Stimulated activated CD4-positive, alpha-beta T cell treated with anti-CD3 and anti-CD28 coated beads, Interleukin-2, amount 100 ng/mL, for 48 hours (primary cell): ENCODE measurements around the gene CHTF8.
"Not testable (repeated sequence)": the region's sequence is repeated elsewhere in the genome, so short reads cannot be mapped to it uniquely, and the experiment has no call there.

Experiments
- DNase-seq, 2 donors: peaks; one replicate each; pipeline ENCODE4 v3.0.0-alpha.2; 2020

CHTF8 gene

DNA sequence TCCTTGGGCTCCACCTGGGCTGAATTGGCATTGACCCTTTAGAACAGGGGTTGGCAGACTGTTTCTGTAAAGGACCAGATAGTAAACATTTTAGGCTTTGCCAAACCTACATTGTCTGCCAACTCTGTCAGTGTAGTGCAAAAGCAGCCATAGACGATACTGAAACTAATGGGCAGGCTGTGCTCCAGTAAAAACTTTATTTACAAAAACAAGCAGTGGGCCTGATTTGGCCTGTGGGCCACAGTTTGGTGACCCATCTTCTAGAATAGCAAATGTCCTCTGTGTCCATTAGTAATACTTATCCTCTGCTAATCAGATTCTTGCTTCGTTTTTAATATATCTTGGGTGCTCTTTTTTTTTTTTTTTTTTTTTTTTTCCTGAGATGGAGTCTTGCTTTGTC, 6.2 kb upstream of the CHTF8 start:
- no peak for DNase-seq

DNA sequence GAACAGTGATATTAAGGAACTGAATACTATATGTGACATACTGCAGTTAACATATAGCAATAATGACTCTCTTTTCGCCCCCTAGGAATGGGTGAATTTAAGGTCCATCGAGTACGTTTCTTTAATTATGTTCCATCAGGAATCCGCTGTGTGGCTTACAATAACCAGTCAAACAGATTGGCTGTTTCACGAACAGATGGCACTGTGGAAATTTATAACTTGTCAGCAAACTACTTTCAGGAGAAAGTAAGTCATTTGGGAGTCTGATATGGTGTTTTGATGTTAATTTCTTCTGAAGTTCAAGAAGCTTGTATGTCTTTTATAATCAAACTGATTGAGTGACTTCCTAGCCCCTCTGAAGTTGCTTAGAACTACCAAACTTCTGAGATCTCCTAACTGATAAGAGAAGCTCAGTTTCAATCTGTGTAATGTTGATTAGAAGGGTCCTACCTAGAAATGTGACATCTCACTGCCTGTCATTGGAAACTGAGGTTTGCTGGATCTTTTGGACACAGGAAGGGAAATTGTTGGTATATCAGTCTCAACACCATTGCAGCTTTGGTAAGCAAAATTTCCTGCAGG, 1.1 kb upstream of the CHTF8 start:
- no peak for DNase-seq

DNA sequence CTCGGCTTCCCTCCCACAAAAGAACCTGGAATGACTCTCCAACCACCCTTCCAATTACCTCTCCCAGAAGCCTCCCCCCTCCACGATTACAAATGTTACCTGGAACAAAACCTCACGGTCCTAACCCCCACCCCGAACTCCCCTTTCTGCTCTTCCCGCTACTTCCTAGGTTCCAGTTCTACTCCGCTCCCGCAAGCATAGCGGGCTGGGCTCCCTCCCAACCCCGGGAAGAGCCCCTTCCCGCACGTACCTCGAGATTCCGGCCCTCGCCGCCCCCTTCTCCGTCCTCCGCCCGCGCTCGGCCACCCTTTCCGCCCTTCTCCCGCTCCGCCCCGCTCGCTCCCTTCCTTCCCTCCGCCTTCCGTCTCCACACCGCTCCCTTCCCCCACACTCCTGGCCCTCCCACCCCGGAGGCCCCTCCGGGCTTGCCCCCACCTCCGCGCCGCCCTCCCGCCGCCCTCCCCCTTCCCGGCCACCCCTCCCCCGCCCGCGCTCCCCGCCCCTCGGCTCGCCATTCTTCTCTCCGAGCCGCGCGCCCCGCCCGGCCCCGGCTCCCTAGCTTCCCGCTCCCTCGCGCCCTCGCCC, 457 bp downstream of the CHTF8 start:
- peak; percentile 64 to 67 for DNase-seq

DNA sequence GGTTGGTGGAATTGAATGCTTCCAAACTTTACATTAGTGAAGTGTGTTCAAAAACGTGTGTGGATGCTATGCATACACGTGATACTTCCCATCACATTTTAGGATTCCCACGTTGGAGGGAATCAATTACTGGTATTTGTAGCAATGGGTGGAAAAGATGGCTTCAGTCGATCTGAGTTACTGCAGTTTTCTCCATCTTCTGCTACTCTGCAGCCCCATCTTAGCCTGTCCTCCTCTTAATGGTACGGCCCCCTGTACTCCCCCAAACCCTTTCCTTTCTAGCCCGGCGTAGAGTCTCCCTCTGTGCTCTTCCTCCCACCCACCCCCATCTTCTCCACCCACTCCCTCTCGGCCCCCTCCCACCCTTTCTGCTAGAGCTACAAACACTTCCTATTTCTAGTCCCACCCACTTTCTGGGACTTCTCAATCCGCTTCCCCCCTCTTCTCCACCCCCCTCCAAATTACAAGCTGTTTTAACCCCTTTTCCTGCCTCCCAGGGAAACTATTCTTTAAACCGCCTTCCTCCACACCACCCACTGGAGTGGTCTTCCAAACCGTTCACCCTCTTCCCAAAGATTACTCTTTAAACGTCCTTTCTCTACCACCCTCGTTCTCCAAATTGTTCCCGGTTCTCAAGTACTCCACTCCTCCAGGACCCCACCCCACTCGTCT, 1.1 kb downstream of the CHTF8 start:
- no peak for DNase-seq

GRCh38 chr16:69130461-69130860, 1.9 kb downstream of the CHTF8 start:
- DNase-seq: no peak

DNA sequence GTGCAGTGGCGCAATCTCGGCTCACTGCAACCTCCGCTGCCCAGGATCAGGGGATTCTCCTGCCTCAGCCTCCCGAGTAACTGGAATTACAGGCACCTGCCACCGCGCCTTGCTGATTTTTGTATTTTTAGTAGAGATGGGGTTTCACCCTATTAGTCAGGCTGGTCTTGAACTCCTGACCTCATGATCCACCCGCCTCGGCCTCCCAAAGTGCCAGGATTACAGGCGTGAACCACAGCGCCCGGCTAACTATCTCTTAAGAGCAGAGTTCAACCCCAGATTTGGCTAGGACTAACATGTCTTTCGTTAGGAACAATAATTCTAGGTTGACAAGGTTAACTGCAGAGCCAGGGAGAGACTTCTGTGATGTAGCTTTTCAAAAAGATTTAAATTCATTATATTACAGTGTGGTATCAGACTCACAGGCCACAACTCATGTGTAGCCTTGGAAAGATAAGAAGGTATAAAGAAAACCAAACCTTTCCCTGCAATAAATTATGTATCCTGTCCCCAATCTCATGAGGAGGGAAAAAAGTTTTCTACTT, 4.3 kb downstream of the CHTF8 start:
- no peak for DNase-seq

DNA sequence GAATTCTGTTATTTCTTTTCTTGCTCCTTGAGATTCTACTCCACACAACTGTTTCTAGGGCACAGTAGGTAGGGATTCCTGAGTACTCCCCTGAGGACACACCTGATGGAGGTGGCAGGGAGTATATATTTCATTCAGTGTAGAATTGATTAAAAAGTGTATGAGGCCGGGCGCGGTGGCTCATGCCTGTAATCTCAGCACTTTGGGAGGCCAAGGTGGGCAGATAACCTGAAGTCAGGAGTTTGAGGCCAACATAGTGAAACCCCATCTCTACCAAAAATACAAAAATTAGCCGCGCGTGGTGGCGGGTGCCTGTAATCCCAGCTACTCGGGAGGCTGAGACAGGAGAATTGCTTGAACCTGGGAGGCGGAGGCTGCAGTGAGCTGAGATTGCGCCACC, 5.6 kb downstream of the CHTF8 start:
- not testable (repeated sequence) for DNase-seq

DNA sequence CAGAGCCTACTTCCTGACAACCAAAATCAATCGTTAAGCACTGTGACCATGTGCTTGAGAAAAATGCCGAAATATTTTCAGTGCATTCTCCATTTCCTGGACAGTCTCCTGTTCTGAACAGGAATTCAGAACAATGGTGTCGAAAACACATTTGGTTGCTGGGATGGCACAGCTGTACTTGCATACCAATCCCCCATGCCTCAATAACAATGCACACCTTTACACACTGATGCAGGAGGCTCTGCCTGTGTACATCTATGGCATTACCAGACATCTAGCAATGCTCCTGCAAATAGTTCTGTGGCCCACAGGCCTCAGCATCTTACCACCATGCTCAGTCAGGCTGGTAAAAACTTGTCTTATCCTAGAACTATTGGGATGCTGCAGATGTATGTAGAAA, 6.2 kb downstream of the CHTF8 start:
- no peak for DNase-seq

DNA sequence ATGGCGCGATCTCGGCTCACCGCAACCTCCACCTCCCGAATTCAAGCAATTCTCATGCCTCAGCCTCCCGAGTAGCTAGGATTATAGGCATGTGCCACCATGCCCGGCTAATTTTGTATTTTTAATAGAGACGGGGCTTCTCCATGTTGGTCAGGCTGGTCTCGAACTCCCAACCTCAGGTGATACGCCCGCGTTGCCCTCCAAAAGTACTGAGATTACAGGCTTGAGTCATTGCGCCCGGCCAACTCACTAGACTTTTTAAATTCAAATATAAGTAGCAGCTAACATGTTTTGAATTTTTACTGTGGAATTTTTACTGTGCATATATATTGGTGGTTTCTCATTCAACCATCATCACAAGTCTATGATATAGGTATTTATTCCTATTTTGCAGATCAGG, 7.4 kb downstream of the CHTF8 start:
- not testable (repeated sequence) for DNase-seq

GRCh38 chr16:69124406-69124805, 8.0 kb downstream of the CHTF8 start:
- not testable (repeated sequence) for DNase-seq

DNA sequence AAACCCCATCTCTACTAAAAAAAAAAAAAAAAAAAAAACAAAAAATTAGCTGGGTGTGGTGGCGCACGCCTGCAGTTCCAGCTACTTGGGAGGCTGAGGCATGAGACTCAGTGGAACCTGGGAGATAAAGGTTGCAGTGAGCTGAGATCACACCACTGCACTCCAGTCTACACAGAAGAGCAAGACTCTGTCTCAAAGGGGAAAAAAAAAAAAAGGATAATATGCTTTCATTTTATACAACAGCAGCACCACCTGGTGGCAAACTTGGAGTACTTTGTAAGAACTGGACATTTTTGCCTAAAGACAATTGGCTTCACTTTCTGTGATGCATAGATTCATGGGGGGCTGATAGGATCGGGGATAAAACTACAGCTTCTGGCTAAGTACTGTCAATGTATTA, 8.5 kb downstream of the CHTF8 start:
- peak; percentile 49 to 50 for DNase-seq

GRCh38 chr16:69120096-69120664, 12.2 kb downstream of the CHTF8 start:
- no peak for DNase-seq

DNA sequence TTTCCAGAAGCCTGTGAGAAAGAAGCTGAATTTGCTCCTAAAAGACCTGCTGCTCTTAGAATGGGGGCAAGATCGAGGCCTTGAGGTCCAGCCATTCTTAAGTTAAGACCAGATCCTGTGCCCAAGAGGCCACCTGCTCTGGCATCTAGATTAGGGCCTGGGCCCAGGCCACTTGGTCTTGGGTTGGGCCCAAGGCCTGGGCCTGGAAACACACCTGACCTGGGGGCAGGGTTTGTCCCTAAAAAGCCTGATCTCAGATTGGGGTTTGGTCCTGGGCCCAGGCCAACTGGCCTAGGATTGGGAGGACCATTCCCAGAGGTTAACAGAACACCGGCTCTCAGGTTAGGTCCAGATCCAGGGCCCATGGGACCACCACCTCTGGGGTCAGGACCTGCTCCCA, 12.9 kb downstream of the CHTF8 start:
- no peak for DNase-seq

GRCh38 chr16:69118994-69119393, 13.4 kb downstream of the CHTF8 start:
- no peak for DNase-seq

DNA sequence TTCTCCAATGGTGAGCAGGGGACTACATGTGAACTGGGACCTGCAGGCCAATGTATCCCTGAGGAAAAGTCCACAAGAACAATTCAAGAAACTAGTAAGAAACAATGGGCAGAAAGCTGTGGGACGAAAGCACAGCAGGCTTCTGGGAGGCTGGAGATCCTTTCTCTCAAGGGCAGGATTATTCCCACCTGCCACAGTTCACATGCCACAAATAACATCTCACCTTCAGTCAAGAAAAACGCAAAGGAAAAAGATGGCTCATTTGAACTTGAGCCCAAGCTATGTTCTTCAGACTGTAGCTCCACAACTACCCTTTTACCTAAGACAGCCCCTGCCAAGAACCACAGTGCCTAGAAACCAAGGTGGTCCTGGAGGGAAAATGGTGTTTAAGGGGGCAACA, 13.9 kb downstream of the CHTF8 start:
- no peak for DNase-seq

DNA sequence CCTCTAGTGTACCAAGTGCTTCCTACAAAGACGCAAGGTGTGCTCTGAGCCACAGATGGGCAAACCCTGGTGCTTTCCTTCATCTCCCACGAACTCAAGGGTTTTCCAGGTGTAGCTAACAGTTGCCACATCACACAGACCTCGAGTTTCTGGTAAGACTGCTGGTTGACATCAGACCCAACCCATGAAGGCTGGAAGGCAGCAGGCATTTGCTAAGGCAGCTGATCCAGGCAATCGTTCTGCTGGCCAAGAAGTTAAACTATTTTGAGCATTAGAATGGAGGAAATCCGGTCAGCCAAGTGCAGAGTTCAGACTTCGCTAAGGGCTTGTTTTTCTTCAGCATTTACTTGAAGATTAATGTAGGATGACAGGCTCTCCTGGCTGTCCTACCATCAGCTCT, 15.5 kb downstream of the CHTF8 start:
- DNase-seq: no peak

DNA sequence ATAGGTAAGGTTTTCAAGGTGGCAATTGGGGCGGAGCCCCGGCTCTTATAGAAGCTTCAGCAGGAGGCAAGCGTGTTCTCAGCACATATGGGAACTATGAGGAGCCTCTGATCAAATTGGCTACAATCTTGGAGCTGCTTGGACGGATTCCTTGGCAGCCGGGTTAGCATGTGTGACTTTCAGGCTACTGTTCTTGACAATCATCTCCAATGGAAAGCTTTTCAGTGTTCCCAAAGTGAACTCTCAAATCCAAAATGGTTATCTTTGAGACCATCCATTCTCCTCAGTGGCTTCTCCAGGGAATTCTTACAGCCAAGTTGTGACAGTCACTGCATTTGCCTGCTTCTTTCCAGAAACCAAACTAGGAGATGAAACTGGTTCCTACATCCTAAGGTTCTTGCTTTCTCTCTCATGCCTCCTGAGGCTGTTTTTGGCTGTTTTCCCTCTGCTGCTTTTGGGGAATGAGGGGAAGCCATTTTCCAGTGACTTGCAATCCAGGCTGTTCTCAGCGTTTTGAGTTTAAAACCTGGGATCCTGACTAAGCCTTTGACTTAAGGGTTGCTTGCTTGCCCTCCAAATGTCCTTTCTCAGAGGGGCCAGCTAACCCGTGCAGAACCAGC, 16.0 kb downstream of the CHTF8 start:
- DNase-seq: no peak

GRCh38 chr16:69115837-69116236, 16.6 kb downstream of the CHTF8 start:
- no peak for DNase-seq

DNA sequence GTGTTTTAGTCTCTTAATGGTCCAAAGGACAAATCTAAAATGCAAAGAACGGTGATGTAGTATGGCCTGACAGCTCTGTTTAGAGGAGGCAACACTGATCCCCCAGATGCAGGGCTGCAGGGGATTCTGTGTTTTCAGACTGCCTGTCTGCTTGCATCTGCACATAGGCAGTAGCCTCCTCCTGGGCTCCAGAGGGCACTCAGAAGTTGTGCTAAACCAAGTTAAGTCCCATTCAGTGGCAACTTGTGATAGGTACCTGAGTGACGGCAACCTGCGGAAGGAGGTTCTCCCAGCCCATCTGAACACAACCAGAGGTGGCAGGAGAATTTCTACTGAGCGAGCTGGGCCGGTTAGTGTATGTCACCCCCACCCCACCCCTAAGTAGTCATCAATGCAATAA, 17.0 kb downstream of the CHTF8 start:
- no peak for DNase-seq

DNA sequence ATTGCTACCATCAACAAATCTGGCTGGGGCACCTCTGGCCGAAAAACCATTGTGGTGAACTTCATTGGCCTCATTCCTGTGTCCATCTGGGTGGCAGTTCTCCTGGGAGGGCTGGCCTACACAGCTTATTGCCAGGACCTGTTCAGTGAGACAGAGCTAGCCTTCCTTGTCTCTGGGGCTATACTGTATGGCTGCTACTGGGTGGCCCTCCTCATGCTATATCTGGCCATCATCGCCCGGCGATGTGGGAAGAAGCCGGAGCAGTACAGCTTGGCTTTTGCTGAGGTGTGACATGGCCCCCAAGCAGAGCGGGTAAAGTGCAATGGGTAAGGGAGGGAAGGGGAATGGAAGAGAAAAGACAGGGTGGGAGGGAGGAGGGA, 17.4 kb downstream of the CHTF8 start:
- DNase-seq: no peak

GRCh38 chr16:69114346-69114975, 17.9 kb downstream of the CHTF8 start:
- no peak for DNase-seq

- no peak for DNase-seq
These were observed 19.2 kb downstream of the CHTF8 start for GRCh38 chr16:69113216-69113615.
